Fibroblast of villous mesenchyme (primary cell): ENCODE measurements around the gene DAGLB. TPM values are rescaled to one million over a fixed set of nuclear protein-coding genes. Genes with fewer than 3 reads are reported as not detected.

Experiments
- DNase-seq: peaks from one replicate; pipeline ENCODE4 v3.0.0-alpha.2; 2010; ENCODE audit warnings: low read depth
- H3K4me3 ChIP-seq: 2 replicates; pipeline ENCODE4 v1.5.1; 2011; ENCODE audit warnings: low read depth, mild to moderate bottlenecking, low read length
- CTCF ChIP-seq: IDR thresholded peaks from 2 replicates; pipeline ENCODE4 v1.5.1; 2012; ENCODE audit warnings: low read depth, mild to moderate bottlenecking, low read length; ENCODE audit not compliant: insufficient read depth
- total RNA-seq: library from RNA; depleted of rRNA; stranded (reverse); fragments of >200 nt; gene quantifications from 2 replicates; pipeline ENCODE4 v1.2.3, GENCODE V29; 2012

DAGLB gene
- total RNA-seq, 1 donor = 29.4 TPM

- DNase-seq = no peak
- TF ChIP-seq CTCF = no peak
- H3K4me3 ChIP-seq = no peak overlapping the region
These were observed 39.4 kb upstream of the DAGLB start for GRCh38 chr7:6487184-6487545.

GRCh38 chr7:6486438-6487183 is 38.9 kb upstream of the DAGLB start:
- no peak for TF ChIP-seq CTCF
- H3K4me3 ChIP-seq = no peak overlapping the region

GRCh38 chr7:6482743-6483119 is 35.0 kb upstream of the DAGLB start:
- TF ChIP-seq CTCF = no peak
- DNase-seq = no peak
- peak overlapping the region; percentile 94 for H3K4me3 ChIP-seq

More at GRCh38 chr7:6486438-6487183, 38.9 kb upstream of the DAGLB start:
- DNase-seq = no peak

GRCh38 chr7:6482307-6482706 is 34.6 kb upstream of the DAGLB start:
- TF ChIP-seq CTCF = no peak
- peak overlapping the region; percentile 94 for H3K4me3 ChIP-seq
- DNase-seq = no peak

GRCh38 chr7:6481445-6481844 is 33.7 kb upstream of the DAGLB start:
- TF ChIP-seq CTCF = no peak
- DNase-seq = no peak
- peak overlapping the region; percentile 52 for H3K4me3 ChIP-seq

GRCh38 chr7:6480323-6480660 is 32.5 kb upstream of the DAGLB start:
- no peak for DNase-seq
- no peak for TF ChIP-seq CTCF
- H3K4me3 ChIP-seq = peak overlapping the region; percentile 52

GRCh38 chr7:6479067-6479466 is 31.3 kb upstream of the DAGLB start:
- TF ChIP-seq CTCF = no peak
- H3K4me3 ChIP-seq = no peak overlapping the region
- no peak for DNase-seq
